AG09319 (cell line): ENCODE measurements around the gene NFKBIA.
"Not testable (repeated sequence)": the region's sequence is repeated elsewhere in the genome, so short reads cannot be mapped to it uniquely, and the experiment has no call there.

ENCODE experiments used
- DNase-seq: peaks from one replicate; pipeline ENCODE4 v3.0.0-alpha.2; 2010; ENCODE audit warnings: low read depth; ENCODE audit errors: extremely low read depth
- CTCF ChIP-seq: IDR thresholded peaks from 2 replicates; pipeline ENCODE4 v1.5.1; 2011; ENCODE audit warnings: low read depth, mild to moderate bottlenecking, inconsistent platforms, low read length, moderate library complexity

NFKBIA gene

GRCh38 chr14:35362450-35362849 is 42.1 kb downstream of the NFKBIA start:
- TF ChIP-seq CTCF = no peak
- no peak for DNase-seq

- no peak for TF ChIP-seq CTCF
- DNase-seq = no peak
These were observed 43.4 kb downstream of the NFKBIA start for GRCh38 chr14:35361141-35361480.

- DNase-seq = not testable (repeated sequence)
These were observed 44.9 kb downstream of the NFKBIA start for GRCh38 chr14:35359655-35360054.

- no peak for TF ChIP-seq CTCF
- no peak for DNase-seq
These were observed 48.3 kb downstream of the NFKBIA start for GRCh38 chr14:35355981-35356841.

- DNase-seq = not testable (repeated sequence)
These were observed 49.3 kb downstream of the NFKBIA start for GRCh38 chr14:35355235-35355634.

- DNase-seq = no peak
- no peak for TF ChIP-seq CTCF
These were observed 51.0 kb downstream of the NFKBIA start for GRCh38 chr14:35353409-35354172.

- TF ChIP-seq CTCF = no peak
- no peak for DNase-seq
These were observed 52.0 kb downstream of the NFKBIA start for GRCh38 chr14:35352274-35353233.

GRCh38 chr14:35351897-35352273 is 52.7 kb downstream of the NFKBIA start:
- TF ChIP-seq CTCF = no peak
- DNase-seq = no peak
